ENCODE results near the gene OR11A1.

The OR11A1 gene

DNA sequence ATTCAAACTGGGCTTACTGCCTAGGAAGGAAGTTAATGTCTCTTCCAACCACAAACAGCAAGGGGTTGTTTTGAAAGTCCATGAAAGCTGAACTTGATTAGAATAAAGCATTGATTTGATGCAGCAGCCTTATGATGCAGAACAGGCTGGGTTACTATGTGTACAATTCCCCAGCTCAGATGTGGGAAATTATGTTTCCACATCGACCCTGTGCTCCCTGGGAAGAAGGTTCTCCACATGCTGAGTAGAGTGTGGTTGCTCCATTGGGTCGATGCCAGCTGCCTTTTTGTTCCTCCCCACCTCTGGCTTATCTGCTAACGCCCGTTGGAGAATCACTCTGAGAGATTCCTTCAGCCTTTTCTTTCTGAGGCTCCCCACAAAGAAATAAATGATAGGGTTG lies 29.7 kb upstream of the OR11A1 start:
- DNase-seq (ENCODE audit: insufficient read length, low spot score) = no peak
- TF ChIP-seq TAF1 (IDR thresholded peaks at IDR 0.05; ENCODE audit: low read depth, low read length) = no peak
- TF ChIP-seq SPI1 (IDR thresholded peaks at IDR 0.05; ENCODE audit: low read depth, low read length) = no peak
- TF ChIP-seq PAX5 (IDR thresholded peaks at IDR 0.05; ENCODE audit: insufficient read depth, low read length, severe bottlenecking) = no peak
- TF ChIP-seq POLR2AphosphoS5 (IDR thresholded peaks at IDR 0.05; ENCODE audit: low read depth, low read length) = no peak
- no peak for TF ChIP-seq POU2F2 (IDR thresholded peaks at IDR 0.05; ENCODE audit: low read depth, low read length)
- no peak for TF ChIP-seq POLR2A (IDR thresholded peaks at IDR 0.05; ENCODE audit: low read depth, low read length)
- FAIRE-seq = no peak

- DNase-seq (ENCODE audit: insufficient read length, low spot score) (no peak), FAIRE-seq (no peak)
- TF ChIP-seq POU2F2 (IDR thresholded peaks at IDR 0.05; ENCODE audit: low read depth, low read length) = no peak
- TF ChIP-seq PAX5 (IDR thresholded peaks at IDR 0.05; ENCODE audit: insufficient read depth, low read length, severe bottlenecking) = no peak
- TF ChIP-seq SPI1 (IDR thresholded peaks at IDR 0.05; ENCODE audit: low read depth, low read length) = no peak
- TF ChIP-seq POLR2AphosphoS5 (IDR thresholded peaks at IDR 0.05; ENCODE audit: low read depth, low read length) = no peak
- no peak for TF ChIP-seq POLR2A (IDR thresholded peaks at IDR 0.05; ENCODE audit: low read depth, low read length)
- no peak for TF ChIP-seq TAF1 (IDR thresholded peaks at IDR 0.05; ENCODE audit: low read depth, low read length)
Measured at GRCh38 chr6:29483735-29484134, 26.9 kb upstream of the OR11A1 start.

GRCh38 chr6:29483186-29483585 lies 26.3 kb upstream of the OR11A1 start:
- FAIRE-seq = no peak
- TF ChIP-seq POU2F2 (IDR thresholded peaks at IDR 0.05; ENCODE audit: low read depth, low read length) = no peak
- TF ChIP-seq SPI1 (IDR thresholded peaks at IDR 0.05; ENCODE audit: low read depth, low read length) = no peak
- TF ChIP-seq POLR2A (IDR thresholded peaks at IDR 0.05; ENCODE audit: low read depth, low read length) = no peak
- TF ChIP-seq PAX5 (IDR thresholded peaks at IDR 0.05; ENCODE audit: insufficient read depth, low read length, severe bottlenecking) = no peak
- TF ChIP-seq TAF1 (IDR thresholded peaks at IDR 0.05; ENCODE audit: low read depth, low read length) = no peak
- DNase-seq (ENCODE audit: insufficient read length, low spot score) = no peak

DNA sequence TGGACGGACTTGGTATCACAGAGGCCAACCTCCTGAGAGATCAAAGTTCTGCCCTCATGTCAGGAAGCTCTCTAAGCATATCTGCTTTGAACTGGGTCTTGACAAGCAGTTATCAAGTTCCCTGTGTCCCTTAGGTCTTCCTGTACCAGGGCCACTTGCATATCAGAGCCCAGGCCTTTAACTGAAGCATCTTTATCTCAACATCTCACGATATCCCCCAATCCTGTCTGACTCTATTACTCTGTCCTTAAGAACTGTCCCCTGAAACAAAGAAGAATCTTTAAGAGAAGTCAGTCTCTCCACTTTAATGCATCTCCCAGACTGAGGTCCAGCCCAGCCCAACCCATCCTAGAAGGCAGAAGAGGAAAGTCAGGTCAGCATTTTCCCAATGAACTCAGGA lies 22.7 kb upstream of the OR11A1 start:
- DNase-seq (ENCODE audit: insufficient read length, low spot score) (no peak), FAIRE-seq (no peak)
- no peak for TF ChIP-seq POLR2A (IDR thresholded peaks at IDR 0.05; ENCODE audit: low read depth, low read length)
- no peak for TF ChIP-seq SPI1 (IDR thresholded peaks at IDR 0.05; ENCODE audit: low read depth, low read length)
- TF ChIP-seq POU2F2 (IDR thresholded peaks at IDR 0.05; ENCODE audit: low read depth, low read length) = no peak
- TF ChIP-seq POLR2AphosphoS5 (IDR thresholded peaks at IDR 0.05; ENCODE audit: low read depth, low read length) = no peak
- TF ChIP-seq PAX5 (IDR thresholded peaks at IDR 0.05; ENCODE audit: insufficient read depth, low read length, severe bottlenecking) = no peak
- TF ChIP-seq TAF1 (IDR thresholded peaks at IDR 0.05; ENCODE audit: low read depth, low read length) = no peak

GRCh38 chr6:29478740-29479139 lies 21.9 kb upstream of the OR11A1 start:
- DNase-seq (ENCODE audit: insufficient read length, low spot score) (no peak), FAIRE-seq (no peak)
- TF ChIP-seq SPI1 (IDR thresholded peaks at IDR 0.05; ENCODE audit: low read depth, low read length) = no peak
- TF ChIP-seq POLR2AphosphoS5 (IDR thresholded peaks at IDR 0.05; ENCODE audit: low read depth, low read length) = no peak
- TF ChIP-seq PAX5 (IDR thresholded peaks at IDR 0.05; ENCODE audit: insufficient read depth, low read length, severe bottlenecking) = no peak
- no peak for TF ChIP-seq POLR2A (IDR thresholded peaks at IDR 0.05; ENCODE audit: low read depth, low read length)
- TF ChIP-seq POU2F2 (IDR thresholded peaks at IDR 0.05; ENCODE audit: low read depth, low read length) = no peak
- TF ChIP-seq TAF1 (IDR thresholded peaks at IDR 0.05; ENCODE audit: low read depth, low read length) = no peak

GRCh38 chr6:29477923-29478450 lies 21.1 kb upstream of the OR11A1 start:
- no peak for TF ChIP-seq POLR2AphosphoS5 (IDR thresholded peaks at IDR 0.05; ENCODE audit: low read depth, low read length)
- TF ChIP-seq PAX5 (IDR thresholded peaks at IDR 0.05; ENCODE audit: insufficient read depth, low read length, severe bottlenecking) = no peak
- TF ChIP-seq SPI1 (IDR thresholded peaks at IDR 0.05; ENCODE audit: low read depth, low read length) = no peak
- TF ChIP-seq POLR2A (IDR thresholded peaks at IDR 0.05; ENCODE audit: low read depth, low read length) = no peak
- TF ChIP-seq POU2F2 (IDR thresholded peaks at IDR 0.05; ENCODE audit: low read depth, low read length) = no peak
- TF ChIP-seq TAF1 (IDR thresholded peaks at IDR 0.05; ENCODE audit: low read depth, low read length) = no peak
- no peak for FAIRE-seq

GRCh38 chr6:29474996-29475395 lies 18.1 kb upstream of the OR11A1 start:
- no peak for DNase-seq (ENCODE audit: insufficient read length, low spot score)
- no peak for FAIRE-seq
- TF ChIP-seq POLR2AphosphoS5 (IDR thresholded peaks at IDR 0.05; ENCODE audit: low read depth, low read length) (no peak), TAF1 (IDR thresholded peaks at IDR 0.05; ENCODE audit: low read depth, low read length) (no peak), POU2F2 (IDR thresholded peaks at IDR 0.05; ENCODE audit: low read depth, low read length) (no peak), PAX5 (IDR thresholded peaks at IDR 0.05; ENCODE audit: insufficient read depth, low read length, severe bottlenecking) (no peak), SPI1 (IDR thresholded peaks at IDR 0.05; ENCODE audit: low read depth, low read length) (no peak), POLR2A (IDR thresholded peaks at IDR 0.05; ENCODE audit: low read depth, low read length) (no peak)

More at GRCh38 chr6:29477923-29478450, 21.1 kb upstream of the OR11A1 start:
- no peak for DNase-seq (ENCODE audit: insufficient read length, low spot score)

DNA sequence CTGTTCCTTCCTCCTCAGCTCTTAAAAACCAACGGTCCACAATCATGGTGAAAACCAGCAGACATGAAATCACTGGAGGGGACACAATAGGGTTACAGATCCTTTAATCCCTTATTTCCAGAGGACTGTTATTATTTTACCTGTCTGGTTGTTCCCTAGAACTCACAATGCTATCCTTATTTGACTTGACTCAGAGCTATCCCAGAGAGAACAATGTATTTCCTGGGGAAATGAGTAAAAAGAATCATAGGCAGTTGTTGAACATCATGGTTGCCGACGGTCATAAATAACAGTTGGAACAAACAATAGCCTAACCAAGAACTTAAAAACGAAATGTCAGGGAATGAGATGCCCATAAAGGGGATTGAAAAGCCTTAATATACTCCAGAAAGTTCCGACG lies 9.4 kb upstream of the OR11A1 start:
- FAIRE-seq = no peak
- no peak for DNase-seq (ENCODE audit: insufficient read length, low spot score)

DNA sequence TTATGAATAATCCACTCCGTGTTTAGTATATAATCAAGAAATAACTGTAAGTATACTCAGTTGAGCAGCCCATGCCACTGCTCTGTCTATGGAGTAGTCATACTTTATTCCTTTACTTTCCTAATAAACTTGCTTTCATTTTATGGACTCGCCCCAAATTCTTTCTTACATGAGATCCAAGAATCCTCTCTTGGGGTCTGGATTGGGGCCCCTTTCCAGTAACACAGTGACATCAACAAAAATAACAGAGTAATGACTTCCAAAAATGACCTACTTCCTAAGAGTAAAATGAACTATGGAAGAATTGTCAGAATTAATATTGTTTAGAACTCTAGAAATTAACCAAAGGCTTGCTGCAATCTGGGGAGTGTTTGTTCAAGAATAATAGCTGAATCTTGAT lies 8.9 kb upstream of the OR11A1 start:
- FAIRE-seq = no peak
- DNase-seq (ENCODE audit: insufficient read length, low spot score) = no peak
- TF ChIP-seq POLR2AphosphoS5 (IDR thresholded peaks at IDR 0.05; ENCODE audit: low read depth, low read length) = no peak
- no peak for TF ChIP-seq PAX5 (IDR thresholded peaks at IDR 0.05; ENCODE audit: insufficient read depth, low read length, severe bottlenecking)
- no peak for TF ChIP-seq POU2F2 (IDR thresholded peaks at IDR 0.05; ENCODE audit: low read depth, low read length)
- TF ChIP-seq TAF1 (IDR thresholded peaks at IDR 0.05; ENCODE audit: low read depth, low read length) = no peak
- no peak for TF ChIP-seq POLR2A (IDR thresholded peaks at IDR 0.05; ENCODE audit: low read depth, low read length)
- TF ChIP-seq SPI1 (IDR thresholded peaks at IDR 0.05; ENCODE audit: low read depth, low read length) = no peak

More for the DNA sequence above, 9.4 kb upstream of the OR11A1 start:
- TF ChIP-seq POU2F2 (IDR thresholded peaks at IDR 0.05; ENCODE audit: low read depth, low read length) (no peak), SPI1 (IDR thresholded peaks at IDR 0.05; ENCODE audit: low read depth, low read length) (no peak), POLR2A (IDR thresholded peaks at IDR 0.05; ENCODE audit: low read depth, low read length) (no peak), POLR2AphosphoS5 (IDR thresholded peaks at IDR 0.05; ENCODE audit: low read depth, low read length) (no peak), PAX5 (IDR thresholded peaks at IDR 0.05; ENCODE audit: insufficient read depth, low read length, severe bottlenecking) (no peak), TAF1 (IDR thresholded peaks at IDR 0.05; ENCODE audit: low read depth, low read length) (no peak)

DNA sequence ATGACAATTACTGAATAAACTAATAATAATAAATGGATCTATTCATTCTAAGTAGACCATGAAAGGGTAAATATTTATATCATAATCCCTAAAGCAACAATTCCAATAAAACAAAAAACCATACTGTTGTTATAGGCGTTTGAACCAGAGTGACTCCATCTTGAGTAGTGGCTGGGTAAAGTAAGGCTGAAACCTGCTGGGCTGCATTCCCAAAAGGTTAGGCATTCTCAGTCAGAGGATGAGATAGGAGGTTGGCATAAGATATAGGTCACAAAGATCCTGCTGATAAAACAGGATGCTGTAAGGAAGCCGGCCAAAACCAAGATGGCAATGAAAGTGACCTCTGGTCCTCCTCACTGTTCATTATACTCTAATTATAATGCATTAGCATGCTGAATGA lies 8.4 kb upstream of the OR11A1 start:
- no peak for FAIRE-seq
- TF ChIP-seq POU2F2 (IDR thresholded peaks at IDR 0.05; ENCODE audit: low read depth, low read length) (no peak), SPI1 (IDR thresholded peaks at IDR 0.05; ENCODE audit: low read depth, low read length) (no peak), PAX5 (IDR thresholded peaks at IDR 0.05; ENCODE audit: insufficient read depth, low read length, severe bottlenecking) (no peak), POLR2A (IDR thresholded peaks at IDR 0.05; ENCODE audit: low read depth, low read length) (no peak), POLR2AphosphoS5 (IDR thresholded peaks at IDR 0.05; ENCODE audit: low read depth, low read length) (no peak), TAF1 (IDR thresholded peaks at IDR 0.05; ENCODE audit: low read depth, low read length) (no peak)
- DNase-seq (ENCODE audit: insufficient read length, low spot score) = no peak

All from GM12891 (cell line).